GM18507 (cell line): ENCODE data around the gene UBAC2.

Experiments used
- DNase-seq: peaks from one replicate; pipeline ENCODE4 v3.0.0; 2011; ENCODE audit warnings: low read depth; ENCODE audit not compliant: insufficient read length; ENCODE audit errors: extremely low spot score
- FAIRE-seq: peaks from 2 replicates; lab custom pipeline; 2011; peaks lifted over from hg19 to GRCh38; lab: Jason Lieb, UNC

UBAC2 gene

GRCh38 chr13:99433543-99434075 is 233.0 kb downstream of the UBAC2 start:
- DNase-seq (no peak), FAIRE-seq (no peak)

GRCh38 chr13:99434258-99434788 is 233.7 kb downstream of the UBAC2 start:
- FAIRE-seq (peak; percentile 9), DNase-seq (no peak)

- FAIRE-seq = no peak
- DNase-seq = no peak
Observed at GRCh38 chr13:99435116-99435515, 234.5 kb downstream of the UBAC2 start.

GRCh38 chr13:99435998-99436397 is 235.3 kb downstream of the UBAC2 start:
- no peak for FAIRE-seq

More at GRCh38 chr13:99435998-99436397, 235.3 kb downstream of the UBAC2 start:
- DNase-seq = no peak
